ENCODE data around the gene PPP6R3.

PPP6R3 gene

DNA sequence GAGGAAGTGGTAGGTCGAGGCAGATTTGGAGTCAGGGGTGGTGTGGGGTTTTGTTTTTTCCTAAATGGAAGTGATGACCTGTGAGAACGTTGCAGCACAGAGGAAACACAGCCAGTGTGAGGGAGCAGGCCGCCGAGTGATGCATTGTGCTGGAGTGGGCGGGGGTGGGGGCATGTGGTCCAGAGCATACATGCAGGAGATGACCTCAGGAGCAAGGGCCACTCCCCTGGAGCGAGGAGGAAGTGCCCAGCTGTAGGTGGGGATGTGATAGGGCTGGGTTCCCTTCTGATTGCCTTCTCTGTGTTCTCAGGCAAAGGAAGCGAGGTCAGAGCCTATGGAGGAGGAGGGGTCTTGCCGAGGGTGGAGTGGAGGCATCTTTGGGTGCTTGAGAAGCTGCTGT is 81.4 kb downstream of the PPP6R3 start:
- H3K4me1 Mint-ChIP-seq, result peaks cover 25% of the 10 kb centered on the region
- H3K36me3 Mint-ChIP-seq, result peaks cover 43% of the 10 kb centered on the region
- no peak overlapping the region for H3K4me3 Mint-ChIP-seq
- H3K27ac Mint-ChIP-seq, result peak overlapping the region; percentile 46
- H3K9me3 Mint-ChIP-seq, result no peaks in the 10 kb centered on the region
- ATAC-seq (ENCODE audit: low read depth), result no peak
- DNase-seq (ENCODE audit: low spot score in 2 of 2), result no peak
- no peaks in the 10 kb centered on the region for H3K27me3 Mint-ChIP-seq

DNA sequence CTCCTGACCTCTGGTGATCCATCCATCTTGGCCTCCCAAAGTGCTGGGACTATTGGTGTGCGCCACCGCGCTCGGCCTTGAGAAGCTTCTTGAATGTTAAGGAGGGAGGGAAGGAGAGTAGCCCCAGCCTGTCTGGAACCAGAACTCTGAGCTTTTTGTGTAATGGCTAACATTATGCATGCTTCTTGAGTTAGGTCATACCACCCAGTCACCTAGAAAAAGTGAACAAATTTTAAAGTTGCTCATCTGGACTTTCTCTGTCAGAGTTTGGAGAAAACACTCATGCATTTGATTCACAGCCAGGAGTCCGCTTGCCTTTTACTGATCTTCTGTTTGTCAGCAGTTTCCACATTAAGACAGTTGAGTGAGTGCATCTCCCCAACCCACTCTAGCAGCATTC is 82.1 kb downstream of the PPP6R3 start:
- H3K27ac Mint-ChIP-seq, result no peak overlapping the region
- no peaks in the 10 kb centered on the region for H3K27me3 Mint-ChIP-seq
- H3K36me3 Mint-ChIP-seq, result peaks cover 45% of the 10 kb centered on the region
- peaks cover 25% of the 10 kb centered on the region for H3K4me1 Mint-ChIP-seq
- no peak for ATAC-seq (ENCODE audit: low read depth)
- H3K9me3 Mint-ChIP-seq, result no peaks in the 10 kb centered on the region
- DNase-seq (ENCODE audit: low spot score in 2 of 2), result no peak
- H3K4me3 Mint-ChIP-seq, result no peak overlapping the region

DNA sequence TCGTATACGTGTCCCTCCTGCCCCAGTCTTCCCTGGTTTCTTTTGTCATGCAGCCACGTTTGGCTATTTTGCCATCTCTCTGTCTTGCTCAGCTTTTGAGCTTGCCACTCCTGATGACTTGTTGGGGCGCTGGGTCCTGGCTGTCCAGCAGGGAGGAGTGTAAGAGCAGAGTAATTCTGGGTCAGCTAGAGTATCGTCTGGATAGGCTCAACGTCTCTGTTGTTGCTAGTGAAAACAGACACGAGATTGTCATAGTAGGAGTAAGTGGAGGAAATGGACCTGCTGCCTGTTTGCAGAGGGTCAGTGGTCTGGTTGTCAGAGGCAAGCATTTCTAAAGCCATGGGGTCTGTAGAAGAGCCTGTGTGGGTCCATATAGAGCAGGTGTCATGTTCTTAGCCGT is 83.0 kb downstream of the PPP6R3 start:
- no peak for ATAC-seq (ENCODE audit: low read depth)
- DNase-seq (ENCODE audit: low spot score in 2 of 2), result no peak
- Mint-ChIP-seq H3K36me3 (peaks cover 45% of the 10 kb centered on the region), H3K9me3 (no peaks in the 10 kb centered on the region), H3K27ac (no peak overlapping the region), H3K4me1 (peaks cover 31% of the 10 kb centered on the region), H3K4me3 (no peak overlapping the region), H3K27me3 (no peaks in the 10 kb centered on the region)

DNA sequence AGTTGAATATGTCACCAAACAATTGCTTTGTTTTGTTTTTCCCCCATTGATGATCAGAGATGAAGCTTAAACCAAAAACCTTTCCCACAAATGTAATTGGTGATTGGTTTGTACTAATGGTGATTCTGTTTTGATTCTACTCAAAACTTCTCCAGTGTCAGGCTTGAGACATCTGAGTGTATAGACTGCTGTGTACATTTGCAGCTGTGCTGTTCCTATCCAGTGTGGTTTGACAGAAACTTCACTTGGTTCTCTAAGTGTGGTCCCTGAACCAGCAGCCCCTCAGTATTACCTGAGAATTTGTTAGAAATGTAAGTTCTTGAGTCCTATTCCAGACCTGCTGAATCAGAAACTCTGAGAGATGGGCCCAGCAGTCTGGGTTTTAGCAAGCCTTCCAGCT is 84.8 kb downstream of the PPP6R3 start:
- no peak overlapping the region for H3K4me3 Mint-ChIP-seq
- peaks cover 31% of the 10 kb centered on the region for H3K4me1 Mint-ChIP-seq
- DNase-seq (ENCODE audit: low spot score in 2 of 2), result no peak
- no peaks in the 10 kb centered on the region for H3K27me3 Mint-ChIP-seq
- peaks cover 43% of the 10 kb centered on the region for H3K36me3 Mint-ChIP-seq
- H3K9me3 Mint-ChIP-seq, result no peaks in the 10 kb centered on the region
- no peak for ATAC-seq (ENCODE audit: low read depth)
- peak overlapping the region; percentile 29 for H3K27ac Mint-ChIP-seq

DNA sequence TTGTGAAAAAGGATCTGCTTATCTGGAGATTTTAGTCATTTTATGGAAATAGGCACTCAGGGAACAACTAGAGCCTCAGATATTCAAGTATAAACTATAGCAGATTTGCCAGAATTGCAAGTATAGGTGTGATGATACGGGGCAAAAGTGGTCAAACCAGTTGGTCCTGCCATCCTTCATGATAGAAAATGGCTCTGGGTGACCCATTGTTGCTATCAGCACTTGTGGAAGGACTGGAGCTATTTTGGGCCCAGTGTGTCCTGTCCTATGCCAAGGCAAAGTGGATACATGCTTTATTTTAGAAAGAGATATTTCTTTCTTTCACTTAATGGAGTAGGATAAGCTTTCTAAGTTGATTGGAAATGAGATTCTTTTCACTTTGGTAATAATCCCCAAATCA is 85.2 kb downstream of the PPP6R3 start:
- Mint-ChIP-seq H3K36me3 (peaks cover 46% of the 10 kb centered on the region), H3K27ac (no peak overlapping the region), H3K27me3 (no peaks in the 10 kb centered on the region), H3K4me3 (no peak overlapping the region), H3K9me3 (no peaks in the 10 kb centered on the region), H3K4me1 (peaks cover 35% of the 10 kb centered on the region)
- no peak for ATAC-seq (ENCODE audit: low read depth)
- no peak for DNase-seq (ENCODE audit: low spot score in 2 of 2)

DNA sequence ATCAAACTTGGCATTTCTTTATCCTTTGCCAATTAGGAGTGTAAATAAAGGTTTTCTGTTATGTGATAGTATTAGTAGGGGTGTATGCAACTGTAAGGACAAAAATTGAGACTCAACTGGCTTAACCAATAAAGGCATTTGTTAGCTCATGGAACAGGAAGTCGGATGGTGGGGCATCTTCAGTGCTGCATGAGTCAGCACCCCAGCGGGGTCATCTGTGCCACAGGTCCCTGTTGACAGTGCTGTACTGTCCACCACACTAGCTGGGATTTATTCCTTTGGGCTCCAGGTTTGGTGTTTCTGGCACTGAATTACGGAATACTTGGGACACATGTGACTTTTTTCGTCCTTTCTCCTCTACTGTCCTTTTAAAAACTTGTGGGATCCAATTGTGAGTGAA is 86.0 kb downstream of the PPP6R3 start:
- peaks cover 30% of the 10 kb centered on the region for H3K4me1 Mint-ChIP-seq
- no peaks in the 10 kb centered on the region for H3K9me3 Mint-ChIP-seq
- ATAC-seq (ENCODE audit: low read depth), result no peak
- peaks cover 42% of the 10 kb centered on the region for H3K36me3 Mint-ChIP-seq
- DNase-seq (ENCODE audit: low spot score in 2 of 2), result no peak
- H3K4me3 Mint-ChIP-seq, result no peak overlapping the region
- no peaks in the 10 kb centered on the region for H3K27me3 Mint-ChIP-seq
- H3K27ac Mint-ChIP-seq, result no peak overlapping the region

DNA sequence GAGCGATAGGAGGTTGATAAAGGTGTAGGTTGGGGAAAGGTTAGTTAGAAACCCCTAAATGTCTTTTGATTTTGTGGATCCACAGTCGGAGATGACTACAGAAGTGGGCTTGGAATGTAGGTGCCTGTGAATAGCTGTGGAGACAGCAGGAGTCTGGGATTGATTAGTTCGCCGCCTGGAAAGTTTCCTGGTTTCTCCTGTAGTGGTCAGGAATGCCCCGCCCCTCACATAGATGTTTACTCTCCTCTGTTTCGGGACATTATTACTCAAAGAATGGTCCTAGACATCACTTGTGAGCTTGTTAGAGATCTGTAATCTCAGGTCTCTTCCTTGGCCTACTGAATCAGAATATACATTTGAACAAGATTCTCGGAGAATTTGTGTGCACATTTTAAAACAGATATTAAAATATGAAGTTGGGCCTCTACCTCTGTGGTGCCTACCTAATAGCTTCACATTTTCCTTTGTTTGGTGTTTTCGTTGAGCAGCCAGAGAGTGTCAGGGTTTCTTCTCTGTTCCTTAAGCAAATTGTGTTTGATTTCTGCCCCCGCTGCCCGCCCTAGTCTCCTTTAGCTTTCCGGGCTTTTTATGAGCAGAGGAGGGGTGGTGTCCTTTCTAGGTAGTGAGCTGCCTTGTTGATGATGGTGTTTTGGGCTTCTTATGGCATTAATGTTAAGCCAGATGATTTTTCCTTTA is 89.4 kb downstream of the PPP6R3 start:
- ATAC-seq (ENCODE audit: low read depth), result no peak
- DNase-seq (ENCODE audit: low spot score in 2 of 2), result no peak
- peaks cover 41% of the 10 kb centered on the region for H3K36me3 Mint-ChIP-seq

DNA sequence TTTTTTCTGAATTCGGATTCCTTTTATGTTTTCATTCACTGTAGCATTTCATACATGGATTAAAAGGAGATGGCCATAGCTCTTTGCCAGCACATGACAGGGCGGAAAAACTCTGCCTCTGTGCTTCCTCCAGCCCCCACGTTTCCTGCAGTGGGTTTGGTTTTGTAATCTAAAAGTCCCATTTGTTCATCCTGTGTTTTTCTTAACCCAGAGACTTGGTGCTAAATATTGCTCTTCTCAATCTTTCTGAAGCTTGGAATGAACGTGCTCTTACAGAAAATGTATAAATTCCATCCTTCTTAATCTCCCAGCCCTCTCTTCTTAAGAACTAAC is 89.9 kb downstream of the PPP6R3 start:
- ATAC-seq (ENCODE audit: low read depth) (no peak), DNase-seq (ENCODE audit: low spot score in 2 of 2) (no peak)
- H3K27me3 Mint-ChIP-seq, result no peaks in the 10 kb centered on the region
- peaks cover 41% of the 10 kb centered on the region for H3K36me3 Mint-ChIP-seq
- H3K9me3 Mint-ChIP-seq, result no peaks in the 10 kb centered on the region
- peaks cover 27% of the 10 kb centered on the region for H3K4me1 Mint-ChIP-seq
- no peak overlapping the region for H3K4me3 Mint-ChIP-seq
- H3K27ac Mint-ChIP-seq, result peak overlapping the region; percentile 64

More for the DNA sequence above, 89.4 kb downstream of the PPP6R3 start:
- no peaks in the 10 kb centered on the region for H3K27me3 Mint-ChIP-seq
- no peak overlapping the region for H3K4me3 Mint-ChIP-seq
- H3K9me3 Mint-ChIP-seq, result no peaks in the 10 kb centered on the region
- H3K4me1 Mint-ChIP-seq, result peaks cover 27% of the 10 kb centered on the region
- H3K27ac Mint-ChIP-seq, result peak overlapping the region; percentile 64

DNA sequence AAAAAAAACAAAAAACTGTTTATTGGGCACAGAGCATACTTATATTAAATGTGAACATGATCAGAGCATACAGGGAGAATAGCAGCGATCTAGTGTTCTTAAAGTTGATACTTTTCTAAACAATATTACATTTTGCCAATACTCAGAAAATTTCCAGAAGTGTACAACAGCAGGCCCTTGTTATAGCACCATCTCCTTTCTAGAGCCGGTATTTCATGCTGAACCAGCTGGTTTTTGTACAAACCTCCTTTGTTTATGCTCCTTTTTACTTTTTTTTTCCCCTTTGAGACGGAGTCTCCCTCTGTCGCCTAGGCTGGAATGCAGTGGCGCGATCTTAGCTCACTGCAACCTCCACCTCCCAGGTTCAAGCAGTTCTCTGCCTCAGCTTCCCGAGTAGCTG is 90.7 kb downstream of the PPP6R3 start:
- H3K27ac Mint-ChIP-seq, result peak overlapping the region; percentile 64
- ATAC-seq (ENCODE audit: low read depth) (no peak), DNase-seq (ENCODE audit: low spot score in 2 of 2) (no peak)
- H3K27me3 Mint-ChIP-seq, result no peaks in the 10 kb centered on the region
- H3K4me1 Mint-ChIP-seq, result peaks cover 25% of the 10 kb centered on the region
- no peak overlapping the region for H3K4me3 Mint-ChIP-seq
- H3K36me3 Mint-ChIP-seq, result peaks cover 41% of the 10 kb centered on the region
- no peaks in the 10 kb centered on the region for H3K9me3 Mint-ChIP-seq

DNA sequence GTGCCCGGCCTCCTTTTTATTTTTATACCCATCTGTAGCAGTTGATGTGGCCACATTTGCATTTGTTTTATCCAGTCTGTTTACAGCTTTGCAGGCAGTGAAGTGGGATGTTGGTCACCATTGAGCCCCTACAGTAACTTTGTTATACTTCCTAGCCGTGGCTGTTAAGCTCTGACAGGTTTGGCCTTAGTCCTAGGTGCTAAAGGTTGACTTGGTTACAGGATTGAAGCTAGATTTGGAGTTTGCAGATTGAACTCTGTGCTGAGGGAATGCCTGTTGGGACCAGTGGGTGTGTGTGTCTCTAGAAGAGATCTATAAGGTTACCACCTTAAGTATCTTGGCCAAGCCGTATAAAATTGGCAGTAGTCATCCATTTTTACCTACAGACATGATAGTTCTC is 91.2 kb downstream of the PPP6R3 start:
- Mint-ChIP-seq H3K4me3 (no peak overlapping the region), H3K9me3 (no peaks in the 10 kb centered on the region), H3K36me3 (peaks cover 38% of the 10 kb centered on the region), H3K4me1 (peaks cover 22% of the 10 kb centered on the region), H3K27ac (peak overlapping the region; percentile 31), H3K27me3 (no peaks in the 10 kb centered on the region)
- ATAC-seq (ENCODE audit: low read depth) (no peak), DNase-seq (ENCODE audit: low spot score in 2 of 2) (no peak)

DNA sequence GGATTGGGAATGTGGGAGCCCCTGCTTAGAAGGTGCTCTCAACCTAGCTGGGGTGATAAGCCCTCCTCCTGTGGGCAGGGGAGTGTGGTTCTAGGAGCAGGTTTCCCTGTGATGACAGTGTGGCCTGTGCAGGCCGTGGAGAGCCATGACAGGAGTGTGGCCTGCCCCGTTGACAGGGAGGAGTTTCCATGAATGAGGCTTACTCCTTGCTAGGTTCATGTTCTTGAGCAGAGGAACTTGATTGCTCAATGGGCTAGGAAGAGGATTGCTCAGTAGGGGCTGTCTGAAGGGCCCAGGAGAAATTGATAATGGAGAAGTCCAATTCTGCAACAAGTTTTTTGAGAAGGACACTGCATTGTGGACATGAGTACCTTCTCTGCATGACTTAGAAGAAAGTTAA is 92.0 kb downstream of the PPP6R3 start:
- no peaks in the 10 kb centered on the region for H3K9me3 Mint-ChIP-seq
- H3K4me1 Mint-ChIP-seq, result peaks cover 22% of the 10 kb centered on the region
- H3K4me3 Mint-ChIP-seq, result no peak overlapping the region
- H3K27me3 Mint-ChIP-seq, result no peaks in the 10 kb centered on the region
- ATAC-seq (ENCODE audit: low read depth) (no peak), DNase-seq (ENCODE audit: low spot score in 2 of 2) (no peak)
- H3K27ac Mint-ChIP-seq, result no peak overlapping the region
- peaks cover 36% of the 10 kb centered on the region for H3K36me3 Mint-ChIP-seq

DNA sequence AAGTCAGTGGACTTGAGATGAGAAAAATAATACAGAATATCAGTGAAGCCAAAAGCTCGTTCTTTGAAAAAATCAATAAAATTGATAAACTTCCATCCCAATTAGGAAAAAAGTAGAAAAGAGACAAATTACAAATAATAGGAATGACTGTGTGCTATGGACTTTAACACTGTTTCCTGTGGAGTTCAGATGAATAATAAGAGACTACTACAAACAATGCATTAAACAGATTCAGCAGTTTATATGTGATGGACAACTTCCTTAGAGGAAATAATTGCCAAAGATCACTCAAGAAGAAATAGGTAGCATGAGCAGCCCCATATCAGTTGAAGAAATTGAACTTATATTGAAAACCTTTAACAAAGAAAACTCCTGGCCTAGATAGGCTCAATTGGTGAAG is 99.7 kb downstream of the PPP6R3 start:
- Mint-ChIP-seq H3K4me1 (no peaks in the 10 kb centered on the region), H3K4me3 (no peak overlapping the region), H3K9me3 (no peaks in the 10 kb centered on the region), H3K27me3 (no peaks in the 10 kb centered on the region), H3K27ac (no peak overlapping the region), H3K36me3 (peaks cover 32% of the 10 kb centered on the region)
- no peak for DNase-seq (ENCODE audit: low spot score in 2 of 2)
- ATAC-seq (ENCODE audit: low read depth), result no peak

DNA sequence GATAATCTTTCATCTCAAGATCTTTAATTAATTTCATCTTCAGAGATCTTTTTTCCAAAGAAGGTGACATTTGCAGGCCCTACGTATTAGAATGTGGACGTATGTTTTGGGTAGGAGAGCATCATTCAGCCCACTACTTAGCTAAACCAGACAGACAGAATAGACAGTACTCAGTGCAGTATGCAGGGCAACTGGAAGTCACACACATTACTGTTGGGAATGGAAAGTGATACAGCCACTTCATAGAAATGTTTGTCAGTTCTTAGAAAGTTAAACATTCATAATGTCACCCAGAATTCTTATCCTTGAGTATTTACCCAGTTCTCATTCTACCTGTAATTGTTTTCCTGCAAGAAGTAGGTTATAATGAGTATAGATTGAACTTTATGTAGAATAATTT is 102.9 kb downstream of the PPP6R3 start:
- Mint-ChIP-seq H3K9me3 (no peaks in the 10 kb centered on the region), H3K36me3 (peaks cover 45% of the 10 kb centered on the region), H3K27ac (no peak overlapping the region), H3K27me3 (no peaks in the 10 kb centered on the region), H3K4me3 (no peak overlapping the region), H3K4me1 (peaks cover 3% of the 10 kb centered on the region)
- ATAC-seq (ENCODE audit: low read depth) (no peak), DNase-seq (ENCODE audit: low spot score in 2 of 2) (no peak)

DNA sequence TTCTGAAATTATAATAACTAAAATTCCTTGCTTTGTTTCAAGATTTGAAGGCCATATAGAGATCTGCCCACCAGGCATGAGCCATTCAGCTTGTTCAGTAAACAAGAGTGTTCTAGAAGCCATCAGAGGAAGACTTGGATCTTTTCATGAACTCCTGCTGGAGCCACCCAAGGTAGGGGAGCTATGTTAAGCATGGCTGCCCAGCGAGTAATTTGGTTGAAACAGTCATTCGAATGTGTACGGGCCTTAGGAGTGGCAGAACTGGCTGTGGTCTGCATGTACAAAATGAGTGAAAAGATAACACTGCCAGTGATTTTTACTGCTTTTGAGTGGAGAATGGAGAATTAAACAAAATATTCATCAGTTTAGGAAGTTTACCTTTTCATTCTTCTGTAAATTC is 103.7 kb downstream of the PPP6R3 start:
- H3K27ac Mint-ChIP-seq, result no peak overlapping the region
- no peak overlapping the region for H3K4me3 Mint-ChIP-seq
- peaks cover 3% of the 10 kb centered on the region for H3K4me1 Mint-ChIP-seq
- ATAC-seq (ENCODE audit: low read depth) (no peak), DNase-seq (ENCODE audit: low spot score in 2 of 2) (no peak)
- peaks cover 44% of the 10 kb centered on the region for H3K36me3 Mint-ChIP-seq
- no peaks in the 10 kb centered on the region for H3K9me3 Mint-ChIP-seq
- H3K27me3 Mint-ChIP-seq, result no peaks in the 10 kb centered on the region

DNA sequence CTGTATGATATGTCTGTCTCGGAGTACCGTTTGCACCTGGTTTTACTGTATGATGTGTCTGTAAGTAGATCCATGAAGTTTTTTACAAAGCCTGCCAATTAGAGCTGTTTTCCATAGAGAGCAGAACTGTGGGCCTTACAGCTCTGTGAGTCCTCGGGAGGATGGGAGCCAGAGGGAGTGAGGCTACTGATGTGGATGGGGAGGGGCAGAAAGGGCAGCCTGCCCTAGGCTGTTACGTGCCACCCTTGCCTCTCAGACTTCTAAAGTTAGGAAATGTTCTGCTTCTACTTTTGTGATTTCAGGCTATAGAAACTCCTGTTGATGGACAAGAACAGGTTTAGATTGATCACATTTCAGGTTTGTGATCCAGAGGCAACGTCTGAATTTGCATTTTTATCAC is 105.2 kb downstream of the PPP6R3 start:
- H3K36me3 Mint-ChIP-seq, result peaks cover 39% of the 10 kb centered on the region
- ATAC-seq (ENCODE audit: low read depth), result no peak
- H3K9me3 Mint-ChIP-seq, result no peaks in the 10 kb centered on the region
- no peaks in the 10 kb centered on the region for H3K27me3 Mint-ChIP-seq
- no peak for DNase-seq (ENCODE audit: low spot score in 2 of 2)
- peaks cover 3% of the 10 kb centered on the region for H3K4me1 Mint-ChIP-seq
- H3K27ac Mint-ChIP-seq, result peak overlapping the region; percentile 18
- H3K4me3 Mint-ChIP-seq, result no peak overlapping the region
